ENCODE measurements around the gene RBM18.
A peak's percentile ranks its signal among the peaks of the same experiment; 100 is the strongest.

Gene RBM18

DNA sequence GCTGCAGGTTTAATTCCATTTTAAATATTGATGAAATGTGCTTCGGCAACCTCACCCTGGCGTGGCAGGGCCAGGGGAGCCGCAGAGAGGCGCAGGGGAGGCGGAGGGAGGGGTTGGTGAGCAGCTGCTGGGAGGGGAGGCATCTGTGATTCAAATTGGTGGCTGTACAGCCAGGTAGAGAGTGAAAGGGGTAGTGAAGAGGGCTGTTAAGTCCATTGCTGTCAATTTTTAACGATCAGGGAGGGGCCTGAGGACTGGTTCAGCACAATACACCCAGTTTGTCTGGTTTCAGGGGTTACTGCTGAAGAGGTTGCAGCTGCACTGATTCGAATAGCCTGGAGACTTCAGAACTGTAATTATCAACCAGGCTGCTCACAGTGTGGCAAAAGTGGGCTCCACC is 67.2 kb downstream of the RBM18 start:
- Mint-ChIP-seq H3K27me3 (ENCODE audit: low read depth) (peaks cover 23% of the 10 kb centered on the region), H3K27ac (peak overlapping the region in 1 of 3 experiments; percentile 3), H3K4me1 (peaks cover 37% of the 10 kb centered on the region), H3K9me3 (no peaks in the 10 kb centered on the region), H3K36me3 (ENCODE audit: low read depth) (no peaks in the 10 kb centered on the region), H3K4me3 (no peak overlapping the region)
- TF ChIP-seq, protein P1, sequence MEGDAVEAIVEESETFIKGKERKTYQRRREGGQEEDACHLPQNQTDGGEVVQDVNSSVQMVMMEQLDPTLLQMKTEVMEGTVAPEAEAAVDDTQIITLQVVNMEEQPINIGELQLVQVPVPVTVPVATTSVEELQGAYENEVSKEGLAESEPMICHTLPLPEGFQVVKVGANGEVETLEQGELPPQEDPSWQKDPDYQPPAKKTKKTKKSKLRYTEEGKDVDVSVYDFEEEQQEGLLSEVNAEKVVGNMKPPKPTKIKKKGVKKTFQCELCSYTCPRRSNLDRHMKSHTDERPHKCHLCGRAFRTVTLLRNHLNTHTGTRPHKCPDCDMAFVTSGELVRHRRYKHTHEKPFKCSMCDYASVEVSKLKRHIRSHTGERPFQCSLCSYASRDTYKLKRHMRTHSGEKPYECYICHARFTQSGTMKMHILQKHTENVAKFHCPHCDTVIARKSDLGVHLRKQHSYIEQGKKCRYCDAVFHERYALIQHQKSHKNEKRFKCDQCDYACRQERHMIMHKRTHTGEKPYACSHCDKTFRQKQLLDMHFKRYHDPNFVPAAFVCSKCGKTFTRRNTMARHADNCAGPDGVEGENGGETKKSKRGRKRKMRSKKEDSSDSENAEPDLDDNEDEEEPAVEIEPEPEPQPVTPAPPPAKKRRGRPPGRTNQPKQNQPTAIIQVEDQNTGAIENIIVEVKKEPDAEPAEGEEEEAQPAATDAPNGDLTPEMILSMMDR (IDR thresholded peaks at IDR 0.05; ENCODE audit: unreplicated experiment in 3 of 3): no peak

- TF ChIP-seq, protein P1 (IDR thresholded peaks at IDR 0.05; ENCODE audit: unreplicated experiment in 3 of 3): no peak
- no peak overlapping the region for H3K27ac Mint-ChIP-seq
- peaks cover 21% of the 10 kb centered on the region for H3K4me1 Mint-ChIP-seq
Measured at GRCh38 chr9:122195875-122196274, 68.8 kb downstream of the RBM18 start.

GRCh38 chr9:122193651-122194050 is 71.0 kb downstream of the RBM18 start:
- TF ChIP-seq, protein P1 (IDR thresholded peaks at IDR 0.05; ENCODE audit: unreplicated experiment in 3 of 3): no peak
- H3K4me1 Mint-ChIP-seq: peaks cover 14% of the 10 kb centered on the region
- peaks cover 18% of the 10 kb centered on the region for H3K27me3 Mint-ChIP-seq (ENCODE audit: low read depth)
- no peak overlapping the region for H3K27ac Mint-ChIP-seq
- no peaks in the 10 kb centered on the region for H3K36me3 Mint-ChIP-seq (ENCODE audit: low read depth)
- H3K9me3 Mint-ChIP-seq: no peaks in the 10 kb centered on the region
- H3K4me3 Mint-ChIP-seq: no peak overlapping the region

More at GRCh38 chr9:122195875-122196274, 68.8 kb downstream of the RBM18 start:
- Mint-ChIP-seq H3K27me3 (ENCODE audit: low read depth) (peaks cover 29% of the 10 kb centered on the region), H3K4me3 (no peak overlapping the region), H3K9me3 (no peaks in the 10 kb centered on the region), H3K36me3 (ENCODE audit: low read depth) (no peaks in the 10 kb centered on the region)

GRCh38 chr9:122192914-122193525 is 71.6 kb downstream of the RBM18 start:
- H3K36me3 Mint-ChIP-seq (ENCODE audit: low read depth): no peaks in the 10 kb centered on the region
- TF ChIP-seq, protein P1 (IDR thresholded peaks at IDR 0.05; ENCODE audit: unreplicated experiment in 3 of 3): no peak
- no peaks in the 10 kb centered on the region for H3K9me3 Mint-ChIP-seq
- H3K27me3 Mint-ChIP-seq (ENCODE audit: low read depth): peaks cover 18% of the 10 kb centered on the region
- H3K4me3 Mint-ChIP-seq: peak overlapping the region in 1 of 3 experiments; percentile 17
- peaks cover 8% of the 10 kb centered on the region for H3K4me1 Mint-ChIP-seq
- peak overlapping the region; percentile 16 to 66 (median 44) for H3K27ac Mint-ChIP-seq

- no peak overlapping the region for H3K4me3 Mint-ChIP-seq
- H3K27me3 Mint-ChIP-seq (ENCODE audit: low read depth): peaks cover 17% of the 10 kb centered on the region
- H3K36me3 Mint-ChIP-seq (ENCODE audit: low read depth): no peaks in the 10 kb centered on the region
- TF ChIP-seq, protein P1 (IDR thresholded peaks at IDR 0.05; ENCODE audit: unreplicated experiment in 3 of 3): no peak
- H3K4me1 Mint-ChIP-seq: peaks cover 8% of the 10 kb centered on the region
- H3K9me3 Mint-ChIP-seq: no peaks in the 10 kb centered on the region
- H3K27ac Mint-ChIP-seq: peak overlapping the region in 2 of 3 experiments; percentile 44 to 66
Measured at GRCh38 chr9:122192261-122192875, 72.3 kb downstream of the RBM18 start.

- no peak overlapping the region for H3K27ac Mint-ChIP-seq
- no peaks in the 10 kb centered on the region for H3K36me3 Mint-ChIP-seq (ENCODE audit: low read depth)
- H3K4me3 Mint-ChIP-seq: no peak overlapping the region
- peaks cover 8% of the 10 kb centered on the region for H3K4me1 Mint-ChIP-seq
- TF ChIP-seq, protein P1 (IDR thresholded peaks at IDR 0.05; ENCODE audit: unreplicated experiment in 3 of 3): no peak
- H3K27me3 Mint-ChIP-seq (ENCODE audit: low read depth): peaks cover 11% of the 10 kb centered on the region
- H3K9me3 Mint-ChIP-seq: no peaks in the 10 kb centered on the region
Measured at GRCh38 chr9:122191584-122191983, 73.1 kb downstream of the RBM18 start.
